Activated CD4-positive, alpha-beta memory T cell treated with anti-CD3 and anti-CD28 coated beads for 36 hours (primary cell): ENCODE results near the gene SPRR1A. TPM values are rescaled to one million over a fixed set of nuclear protein-coding genes. Genes with fewer than 3 reads are reported as not detected.

Experiments
- total RNA-seq, 2 experiments: library from RNA; stranded (reverse); gene quantifications; one replicate each; pipeline ENCODE4 v1.2.3, GENCODE V29; 2021

SPRR1A gene
- total RNA-seq, 2 experiments from 2014 or later, result not detected

Other genes starting within 250 kb of the SPRR1A start
- gene KPRP, start 226.1 kb upstream of the SPRR1A start, total RNA-seq, result not detected
- gene LCE1F, start 208.9 kb upstream of the SPRR1A start, total RNA-seq, result not detected
- gene LCE1E, start 197.8 kb upstream of the SPRR1A start, total RNA-seq, result not detected
- not detected for gene LCE1D, start 187.4 kb upstream of the SPRR1A start, total RNA-seq
- not detected for gene LCE1C, start 177.4 kb upstream of the SPRR1A start, total RNA-seq
- gene LCE1B, start 172.1 kb upstream of the SPRR1A start, total RNA-seq, result not detected
- not detected for gene LCE1A, start 156.6 kb upstream of the SPRR1A start, total RNA-seq
- not detected for gene LCE6A, start 141.2 kb upstream of the SPRR1A start, total RNA-seq
- not detected for gene LCE7A, start 124.1 kb upstream of the SPRR1A start, total RNA-seq
- gene SMCP, start 105.8 kb upstream of the SPRR1A start, total RNA-seq, result not detected
- not detected for gene IVL, start 75.5 kb upstream of the SPRR1A start, total RNA-seq
- gene SPRR5, start 36.9 kb upstream of the SPRR1A start, total RNA-seq, result not detected
- gene SPRR4, start 13.4 kb upstream of the SPRR1A start, total RNA-seq, result not detected
- not detected for gene SPRR3, start 17.7 kb downstream of the SPRR1A start, total RNA-seq
- gene SPRR1B, start 47.1 kb downstream of the SPRR1A start, total RNA-seq, result not detected
- not detected for gene SPRR2D, start 57.0 kb downstream of the SPRR1A start, total RNA-seq
- gene SPRR2A, start 73.4 kb downstream of the SPRR1A start, total RNA-seq, result not detected
- gene SPRR2B, start 87.5 kb downstream of the SPRR1A start, total RNA-seq, result not detected
- gene SPRR2E, start 110.4 kb downstream of the SPRR1A start, total RNA-seq, result not detected
- gene SPRR2F, start 129.4 kb downstream of the SPRR1A start, total RNA-seq, result not detected
- gene SPRR2G, start 166.8 kb downstream of the SPRR1A start, total RNA-seq, result not detected
- gene LELP1, start 219.3 kb downstream of the SPRR1A start, total RNA-seq, result not detected
- not detected for gene PRR9, start 233.5 kb downstream of the SPRR1A start, total RNA-seq